Heart right ventricle (tissue), 16 donors: ENCODE data around the gene PMEPA1. TPM values are rescaled to one million over a fixed set of nuclear protein-coding genes. Genes with fewer than 3 reads are reported as not detected.

Experiments used
- ATAC-seq, 8 donors: fragments of 200-7000 bp; cut with Tn5 transposase; one replicate each; pipeline ENCODE4 v1.9.1; 2020; ENCODE audit warnings: mild to moderate bottlenecking in 8 of 8, moderate library complexity in 8 of 8, moderate number of reproducible peaks in 1 of 8
- DNase-seq, 2 donors: peaks; one replicate each; pipeline ENCODE4 v3.0.0-alpha.2; 2020
- H3K27ac ChIP-seq, 10 donors: fragments of 200-600 bp; sonication (generic) in 2 of 10; one replicate each; pipeline versions ENCODE4 v1.5.0 to v1.8.0; 2020 to 2022; ENCODE audit warnings: mild to moderate bottlenecking in 3 of 10
- H3K27me3 ChIP-seq, 7 donors: fragments of 200-600 bp; one replicate each; pipeline ENCODE4 v1.8.0; 2021 to 2022; ENCODE audit warnings: mild to moderate bottlenecking in 2 of 7
- H3K36me3 ChIP-seq, 9 donors: fragments of 200-600 bp; sonication (generic) in 1 of 9; one replicate each; pipeline versions ENCODE4 v1.5.0 to v1.8.0; 2020 to 2022; ENCODE audit warnings: mild to moderate bottlenecking in 2 of 9
- H3K4me1 ChIP-seq, 9 donors: fragments of 200-600 bp; sonication (generic) in 1 of 9; one replicate each; pipeline versions ENCODE4 v1.5.0 to v1.8.0; 2020 to 2022; ENCODE audit warnings: mild to moderate bottlenecking in 4 of 9
- H3K4me3 ChIP-seq, 10 donors: fragments of 200-600 bp; sonication (generic) in 2 of 10; one replicate each; pipeline versions ENCODE4 v1.5.0 to v1.8.0; 2020 to 2022; ENCODE audit warnings: mild to moderate bottlenecking in 7 of 10, moderate library complexity in 2 of 10
- H3K9me3 ChIP-seq, 11 donors: fragments of 200-600 bp in 10 of 11; sonication (generic) in 2 of 11; one replicate each; pipeline versions ENCODE4 v1.5.0 to v1.8.0; 2013 to 2022; ENCODE audit warnings: mild to moderate bottlenecking in 2 of 11, control low read depth in 1 of 11, moderate library complexity in 1 of 11
- CTCF ChIP-seq, 9 donors: fragments of 200-600 bp; sonication (generic) in 2 of 9; IDR thresholded peaks; one replicate each; pipeline versions ENCODE4 v1.5.0 to v1.8.0; 2021 to 2022; ENCODE audit warnings: antibody characterized with exemption in 9 of 9, mild to moderate bottlenecking in 5 of 9, moderate library complexity in 1 of 9
- WGBS, 2 donors: extraction: QIAGEN DNeasy Blood & Tissue Kit; methylation state at CpG; one replicate each; pipeline ENCODE4 v1.1.7; 2013; ENCODE audit warnings: inconsistent platforms in 1 of 2; 5-methylcytosine and 5-hydroxymethylcytosine counted together
- intact Hi-C, 10 donors: fragments of 100-400 bp; cut with DNase I; formaldehyde crosslinking; loops; one replicate each; pipeline versions ENCODE4 v1.11.1 to v1.14.2; 2022
- polyA plus RNA-seq, 2 donors: library from polyadenylated mRNA; stranded (reverse); fragments of 200-250 nt; gene quantifications; one replicate each; pipeline ENCODE4 v1.2.3, GENCODE V29; 2013
- total RNA-seq, 10 donors: library from RNA; stranded (reverse); fragmentation: NEBNext Ultra II Directional in 3 of 10; extraction: Animal tissue kit (Norgen Biotek cat#: 25700) in 3 of 10; gene quantifications; one replicate each; pipeline versions ENCODE4 v1.2.1 to v1.2.4, GENCODE V29; 2021 to 2023
- donor health status: Arrhythmogenic right ventricular cardiomyopathy.
- donor health status: ischemic (EF 13 %, LVEDD 7.1; RV severe dilation, severe dysfunction).
- donor health status: healthy with polysubstance abuse.
- donor health status: DM: no; HTN: yes; CAD: no.
- donor health status: DM: no; HTN: no; CAD: no.
- donor health status: ischemic (EF 25% LVEDD 6.9; RV normal size, moderate dysfunction).
- donor health status: ischemic (EF 25% LVEDD 5.7; RV mildly dilated, moderate dysfunction).
- donor health status: healthy.
- donor health status: DM: yes; HTN: yes; CAD: no.
- donor health status: Ischemic cardiomyopathy.
- donor health status: ischemic (EF 35%, LVEDD 5.7; RV mildly dilated, moderate dysfunction).
- donor health status: nonischemic (EF 11% LVEDD 7.7; RV severe dilation, severe dysfunction).
- donor health status: DM: yes; HTN: yes; CAD: no.
- donor health status: PGD.
- donor health status: ischemic (EF 29% LVEDD 5.4; RV normal size, mild dysfunction).
- donor health status: nonischemic (EF 23%, LVEDD 6.1; RV moderate dilation, normal function).

The PMEPA1 gene
- total and polyA plus RNA-seq, 12 donors: 10.5 to 81.8 (median 30.4) TPM

GRCh38 chr20:57743450-57744095, 33.8 kb upstream of the PMEPA1 start:
- DNase-seq (no peak), ATAC-seq (no peak)
- no peak overlapping the region for H3K4me3 ChIP-seq
- 79 to 82% methylated on average over 10 of the region's 10 CpGs for WGBS, 2 donors
- no peak overlapping the region for H3K27ac ChIP-seq
- H3K36me3 ChIP-seq: no peaks in the 10 kb centered on the region
- H3K9me3 ChIP-seq: peaks cover 0 to 5% (median 0%) of the 10 kb centered on the region in 11 donors
- TF ChIP-seq CTCF (IDR thresholded peaks at IDR 0.05): no peak
- intact Hi-C loops: no loop called here
- H3K27me3 ChIP-seq: no peaks in the 10 kb centered on the region
- peaks cover 4 to 23% (median 16%) of the 10 kb centered on the region in 9 donors for H3K4me1 ChIP-seq

- peak in 1 of 9 donors; percentile 4 for TF ChIP-seq CTCF (IDR thresholded peaks at IDR 0.05)
- intact Hi-C loops: no loop called here
- no peak for DNase-seq
- ATAC-seq: peak in 3 of 8 donors; percentile 25 to 69 (median 44)
- Histone ChIP-seq H3K27ac (no peak overlapping the region), H3K4me1 (peaks cover 0 to 14% (median 7%) of the 10 kb centered on the region in 9 donors), H3K27me3 (no peaks in the 10 kb centered on the region), H3K36me3 (no peaks in the 10 kb centered on the region), H3K4me3 (no peak overlapping the region), H3K9me3 (peaks cover 0 to 5% (median 0%) of the 10 kb centered on the region in 11 donors)
- 51 to 62% methylated on average over 11 of the region's 11 CpGs for whole genome bisulfite sequencing, 2 donors
Observed at GRCh38 chr20:57742507-57743181, 32.8 kb upstream of the PMEPA1 start.

GRCh38 chr20:57738484-57738883, 28.7 kb upstream of the PMEPA1 start:
- no peak overlapping the region for H3K4me3 ChIP-seq
- no peaks in the 10 kb centered on the region for H3K36me3 ChIP-seq
- DNase-seq (no peak), ATAC-seq (no peak)
- TF ChIP-seq CTCF (IDR thresholded peaks at IDR 0.05): no peak
- no peaks in the 10 kb centered on the region for H3K27me3 ChIP-seq
- no peak overlapping the region for H3K27ac ChIP-seq
- H3K4me1 ChIP-seq: no peaks in the 10 kb centered on the region
- WGBS, 2 donors: 37 to 45% methylated on average over 2 of the region's 2 CpGs
- H3K9me3 ChIP-seq: no peaks in the 10 kb centered on the region
- intact Hi-C loops: no loop called here

- H3K4me1 ChIP-seq: no peaks in the 10 kb centered on the region
- TF ChIP-seq CTCF (IDR thresholded peaks at IDR 0.05): no peak
- H3K4me3 ChIP-seq: no peak overlapping the region
- WGBS, 2 donors: 85 to 91% methylated on average over 2 of the region's 2 CpGs
- no peaks in the 10 kb centered on the region for H3K36me3 ChIP-seq
- ATAC-seq (no peak), DNase-seq (no peak)
- no peaks in the 10 kb centered on the region for H3K9me3 ChIP-seq
- no peak overlapping the region for H3K27ac ChIP-seq
- intact Hi-C loops: no loop called here
- no peaks in the 10 kb centered on the region for H3K27me3 ChIP-seq
Observed at GRCh38 chr20:57738053-57738452, 28.2 kb upstream of the PMEPA1 start.
